Uterus (tissue), 4 donors: Measurements from ENCODE around the gene ZFPM1. TPM values are rescaled to one million over a fixed set of nuclear protein-coding genes. Genes with fewer than 3 reads are reported as not detected.

Experiments
- DNase-seq, 2 donors: peaks; one replicate each; pipeline ENCODE4 v3.0.0-alpha.2; 2019 to 2020
- H3K27ac ChIP-seq, 2 donors: fragments of 200-600 bp; sonication (generic); 1 replicate in 1 of 2; 2 replicates in 1 of 2; pipeline ENCODE4 v1.5.1; 2016 to 2018
- H3K27me3 ChIP-seq, 2 donors: fragments of 200-600 bp; sonication (generic); one replicate each; pipeline ENCODE4 v1.5.1; 2018 to 2019; ENCODE audit warnings: control low read depth in 1 of 2
- H3K36me3 ChIP-seq, 2 donors: fragments of 200-600 bp; sonication (generic); one replicate each; pipeline ENCODE4 v1.5.1; 2019; ENCODE audit warnings: control low read depth in 1 of 2
- H3K4me1 ChIP-seq, 2 donors: fragments of 200-600 bp; sonication (generic); one replicate each; pipeline ENCODE4 v1.5.1; 2018 to 2019; ENCODE audit warnings: control low read depth in 1 of 2
- H3K4me3 ChIP-seq, 2 donors: fragments of 200-600 bp; sonication (generic); 1 replicate in 1 of 2; 2 replicates in 1 of 2; pipeline ENCODE4 v1.5.1; 2018 to 2019; ENCODE audit warnings: mild to moderate bottlenecking in 1 of 2
- H3K9me3 ChIP-seq, 2 donors: fragments of 200-600 bp; sonication (generic); one replicate each; pipeline ENCODE4 v1.5.1; 2019; ENCODE audit warnings: control low read depth in 1 of 2
- CTCF ChIP-seq, 4 experiments: fragments of 200-600 bp in 2 of 4; fragments of 450-650 bp in 2 of 4; sonication (generic) in 2 of 4; IDR thresholded peaks; one replicate each; pipeline ENCODE4 v1.5.1; 2016 to 2019; ENCODE audit warnings: antibody characterized with exemption in 4 of 4, mild to moderate bottlenecking in 2 of 4, moderate library complexity in 1 of 4
- POLR2A ChIP-seq, 2 donors: fragments of 450-650 bp; IDR thresholded peaks; one replicate each; pipeline ENCODE4 v1.6.1; 2016; ENCODE audit warnings: antibody characterized with exemption in 2 of 2, mild to moderate bottlenecking in 1 of 2, moderate library complexity in 1 of 2
- intact Hi-C: fragments of 100-400 bp; cut with DNase I; formaldehyde crosslinking; loops from one replicate; pipeline ENCODE4 v1.15.1; 2023; ENCODE audit warnings: low total_unique reads
- total RNA-seq, 4 donors: library from RNA; depleted of rRNA in 3 of 4; stranded (reverse); fragments of >200 nt in 3 of 4; gene quantifications; one replicate each; pipeline versions ENCODE4 v1.1.0 to v1.2.4, GENCODE V29; 2014 to 2023
- donor health status: DM: yes; HTN: yes; CAD: no.

Gene ZFPM1
- total RNA-seq, 4 donors from 2014 or later: under 0.01 to 6.9 (median 0.77) TPM

DNA sequence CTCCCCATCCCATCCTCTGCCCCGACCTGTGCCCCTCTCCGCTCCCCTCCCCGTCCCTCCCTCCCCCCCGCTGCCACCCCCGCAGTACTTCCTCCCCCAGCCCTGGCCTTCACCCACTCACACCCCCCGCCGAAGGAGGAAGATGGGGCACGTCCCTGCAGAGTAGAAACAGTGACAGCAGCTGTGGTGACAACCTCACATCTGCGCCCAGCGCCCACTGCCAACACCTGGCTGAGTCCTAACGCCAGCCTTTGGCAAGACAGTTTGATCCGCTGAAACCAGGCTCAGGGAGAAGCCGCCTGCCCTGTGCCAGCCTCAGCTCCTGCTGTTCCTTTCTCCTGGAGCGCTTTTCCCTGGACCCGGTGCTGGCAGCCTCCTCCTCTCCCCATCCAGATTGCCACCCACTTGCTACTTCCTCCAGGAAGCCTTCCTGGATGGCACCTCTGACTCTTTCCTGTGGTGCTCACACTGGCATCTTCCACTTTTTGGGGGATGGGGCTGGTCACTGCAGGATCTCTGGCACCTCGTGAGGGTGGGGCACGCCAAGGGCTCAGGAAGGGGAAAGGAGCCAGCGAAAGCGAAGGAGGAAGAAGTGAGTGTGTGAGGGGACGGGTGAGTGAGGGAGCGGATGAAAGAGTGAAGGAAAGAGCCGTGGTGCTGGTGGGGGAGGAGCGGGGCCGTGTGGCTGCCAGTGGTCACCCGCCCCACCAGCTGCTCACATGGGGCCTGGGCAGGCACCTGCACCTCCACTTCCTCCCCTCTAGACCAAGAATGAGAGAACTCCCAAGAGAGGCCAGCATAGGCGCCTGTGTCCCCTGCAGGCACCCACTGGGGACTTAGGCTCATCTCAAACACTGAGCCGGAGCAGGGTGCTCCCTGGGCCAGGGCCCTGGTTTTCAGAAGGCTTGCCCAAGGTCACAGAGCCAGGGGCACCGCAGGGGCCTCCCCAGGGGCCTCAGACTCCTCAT is 27.0 kb downstream of the ZFPM1 start:
- Histone ChIP-seq H3K4me3 (no peak overlapping the region), H3K27me3 (no peaks in the 10 kb centered on the region), H3K4me1 (peaks cover 0 to 3% of the 10 kb centered on the region in 2 donors), H3K36me3 (no peaks in the 10 kb centered on the region), H3K27ac (no peak overlapping the region), H3K9me3 (no peaks in the 10 kb centered on the region)
- intact Hi-C loops: no loop called here
- DNase-seq: no peak
- no peak for TF ChIP-seq CTCF (IDR thresholded peaks at IDR 0.05)
- no peak for TF ChIP-seq POLR2A (IDR thresholded peaks at IDR 0.05)

- H3K4me1 ChIP-seq: peaks cover 0 to 3% of the 10 kb centered on the region in 2 donors
- H3K4me3 ChIP-seq: no peak overlapping the region
- no peaks in the 10 kb centered on the region for H3K36me3 ChIP-seq
- TF ChIP-seq POLR2A (IDR thresholded peaks at IDR 0.05) (no peak), CTCF (IDR thresholded peaks at IDR 0.05) (no peak)
- H3K27ac ChIP-seq: no peak overlapping the region
- DNase-seq: no peak
- intact Hi-C loops: no loop called here
- H3K27me3 ChIP-seq: no peaks in the 10 kb centered on the region
- no peaks in the 10 kb centered on the region for H3K9me3 ChIP-seq
Measured at GRCh38 chr16:88480829-88481228, 27.7 kb downstream of the ZFPM1 start.

DNA sequence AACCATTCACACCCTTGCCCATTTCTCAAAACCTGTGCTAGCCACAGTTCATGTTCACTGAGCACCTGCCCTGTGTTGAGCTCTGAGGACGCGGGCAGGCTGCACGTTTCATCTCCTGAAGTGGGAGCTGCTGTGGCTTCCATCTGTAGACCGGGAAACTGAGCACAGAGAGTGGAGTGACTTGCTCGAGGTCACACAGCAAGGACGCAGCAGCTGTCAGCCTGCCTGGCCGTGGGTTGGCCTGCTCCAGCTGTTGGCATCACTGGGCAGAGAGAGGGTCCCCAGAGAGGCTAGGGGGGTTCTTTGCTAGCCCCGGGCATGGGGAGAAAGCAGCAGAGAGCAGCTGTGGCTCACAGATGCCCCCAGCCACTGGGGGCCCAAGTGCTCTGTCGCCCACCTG is 28.8 kb downstream of the ZFPM1 start:
- Histone ChIP-seq H3K27me3 (no peaks in the 10 kb centered on the region), H3K9me3 (no peaks in the 10 kb centered on the region), H3K27ac (no peak overlapping the region), H3K4me3 (no peak overlapping the region), H3K4me1 (peaks cover 0 to 3% of the 10 kb centered on the region in 2 donors), H3K36me3 (no peaks in the 10 kb centered on the region)
- no peak for DNase-seq
- intact Hi-C loops: no loop called here
- TF ChIP-seq POLR2A (IDR thresholded peaks at IDR 0.05): no peak
- TF ChIP-seq CTCF (IDR thresholded peaks at IDR 0.05): no peak

GRCh38 chr16:88482630-88483391 is 29.7 kb downstream of the ZFPM1 start:
- TF ChIP-seq CTCF (IDR thresholded peaks at IDR 0.05) (no peak), POLR2A (IDR thresholded peaks at IDR 0.05) (no peak)
- Histone ChIP-seq H3K36me3 (no peaks in the 10 kb centered on the region), H3K4me3 (no peak overlapping the region), H3K27me3 (no peaks in the 10 kb centered on the region), H3K4me1 (peaks cover 0 to 3% of the 10 kb centered on the region in 2 donors), H3K9me3 (no peaks in the 10 kb centered on the region), H3K27ac (no peak overlapping the region)
- DNase-seq: no peak
- intact Hi-C loops: no loop called here

DNA sequence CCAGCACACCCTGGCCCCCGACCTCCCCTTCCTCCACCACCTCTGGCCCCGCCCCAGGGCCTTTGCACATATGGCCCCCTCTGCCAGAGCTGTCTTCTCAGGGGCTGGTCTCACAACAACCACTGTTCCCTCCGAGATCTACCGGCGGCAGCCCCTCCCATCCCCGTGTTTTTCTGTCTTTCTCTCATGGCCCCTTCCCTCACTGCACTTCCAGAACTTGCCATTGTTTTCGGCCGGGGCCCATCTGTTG is 30.2 kb downstream of the ZFPM1 start:
- intact Hi-C loops: no loop called here

More for the DNA sequence above, 30.2 kb downstream of the ZFPM1 start:
- no peak overlapping the region for H3K27ac ChIP-seq
- no peak for DNase-seq
- no peaks in the 10 kb centered on the region for H3K36me3 ChIP-seq
- no peak for TF ChIP-seq CTCF (IDR thresholded peaks at IDR 0.05)
- no peak for TF ChIP-seq POLR2A (IDR thresholded peaks at IDR 0.05)
- no peak overlapping the region for H3K4me3 ChIP-seq
- H3K27me3 ChIP-seq: no peaks in the 10 kb centered on the region
- H3K9me3 ChIP-seq: no peaks in the 10 kb centered on the region
- peaks cover 0 to 3% of the 10 kb centered on the region in 2 donors for H3K4me1 ChIP-seq
